ENCODE results near the gene PTPRB. TPM values are rescaled to one million over a fixed set of nuclear protein-coding genes. Genes with fewer than 3 reads are reported as not detected.

The PTPRB gene
- total and polyA plus RNA-seq, 2 donors (not counting 3 experiments of a cell fraction or from before 2014, with no cell fraction given) = 64.1 to 151 TPM

DNA sequence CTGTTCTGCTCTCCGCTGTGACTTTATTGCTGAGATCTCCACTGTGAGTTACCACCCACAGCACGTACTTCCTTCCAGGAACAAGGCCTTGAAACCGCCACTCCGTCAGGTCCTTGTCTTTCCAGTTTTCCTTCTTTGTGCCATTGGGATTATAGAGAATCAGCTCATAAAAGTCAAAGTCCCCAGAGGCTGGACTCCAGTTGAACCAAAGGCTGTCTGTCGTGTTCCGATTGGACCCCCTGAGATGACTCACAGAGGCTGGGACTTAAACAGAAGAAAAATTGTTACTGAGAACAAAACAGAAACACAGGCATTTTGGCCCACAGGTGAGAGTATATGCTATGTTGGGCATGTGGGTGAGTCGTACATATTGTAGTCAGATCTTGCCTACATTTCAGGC lies 76.6 kb downstream of the PTPRB start:
- ChIA-PET POLR2A (no interaction called here), CTCF (interaction anchor here (0.7 to 1.7 kb wide), 3 partner anchors 16 to 681 kb away, joined by 3 to 6 read pairs (median 4); no protein-coding TSS in a partner anchor)
- Histone ChIP-seq H3K27me3 (ENCODE audit: control insufficient read depth in 2 of 2, insufficient read depth in 2 of 2, low read length in 2 of 2) (no peaks in the 10 kb centered on the region), H3K36me3 (ENCODE audit: control insufficient read depth in 2 of 2, extremely low read depth in 1 of 2, insufficient read depth in 2 of 2, low read length in 2 of 2) (peaks cover 57 to 64% of the 10 kb centered on the region in 2 experiments), H3K9ac (replicated peaks; ENCODE audit: extremely low read depth, insufficient read depth, low read length) (no peak overlapping the region), H3K4me2 (ENCODE audit: insufficient read depth, low read length) (no peak overlapping the region), H3K4me3 (replicated peaks in 1 of 3; ENCODE audit: insufficient read depth in 1 of 3, low read depth in 1 of 3, low read length in 3 of 3) (no peak overlapping the region), H3K9me1 (replicated peaks; ENCODE audit: control insufficient read depth, extremely low read depth, insufficient read depth, low read length) (no peaks in the 10 kb centered on the region), H3K79me2 (ENCODE audit: control insufficient read depth, insufficient read depth, low read length) (peaks cover 2% of the 10 kb centered on the region), H2AFZ (ENCODE audit: low read depth, low read length) (no peak overlapping the region), H3K4me1 (ENCODE audit: control insufficient read depth, extremely low read depth, insufficient read depth, low read length) (no peaks in the 10 kb centered on the region), H3K27ac (ENCODE audit: insufficient read depth, low read depth, low read length) (no peak overlapping the region), H3K9me3 (replicated peaks; ENCODE audit: control insufficient read depth, insufficient read depth, low read length) (no peaks in the 10 kb centered on the region), H4K20me1 (replicated peaks; ENCODE audit: control insufficient read depth, extremely low read depth, insufficient read depth, low read length) (no peaks in the 10 kb centered on the region)
- FAIRE-seq (no peak), DNase-seq (ENCODE audit: low read depth, low spot score) (no peak)
- intact Hi-C loops (cut with micrococcal nuclease) = no loop called here
- BruUV-seq (replicated peaks) = no TSS peak
- TF ChIP-seq, protein P1, sequence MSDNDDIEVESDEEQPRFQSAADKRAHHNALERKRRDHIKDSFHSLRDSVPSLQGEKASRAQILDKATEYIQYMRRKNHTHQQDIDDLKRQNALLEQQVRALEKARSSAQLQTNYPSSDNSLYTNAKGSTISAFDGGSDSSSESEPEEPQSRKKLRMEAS (IDR thresholded peaks at IDR 0.05; ENCODE audit: insufficient read depth, insufficient read length) = no peak
- no peak for TF ChIP-seq JUN (IDR thresholded peaks at IDR 0.05; ENCODE audit: borderline replicate concordance, insufficient read depth, insufficient read length, low read depth)
- TF ChIP-seq EZH2 (IDR thresholded peaks at IDR 0.05; ENCODE audit: borderline replicate concordance, low read depth, low read length, severe bottlenecking) = no peak
- dilution Hi-C loops (cut with MboI; ENCODE audit: extremely low pct_ligation_motif_present, low sequenced_read_pairs) = no loop called here

DNA sequence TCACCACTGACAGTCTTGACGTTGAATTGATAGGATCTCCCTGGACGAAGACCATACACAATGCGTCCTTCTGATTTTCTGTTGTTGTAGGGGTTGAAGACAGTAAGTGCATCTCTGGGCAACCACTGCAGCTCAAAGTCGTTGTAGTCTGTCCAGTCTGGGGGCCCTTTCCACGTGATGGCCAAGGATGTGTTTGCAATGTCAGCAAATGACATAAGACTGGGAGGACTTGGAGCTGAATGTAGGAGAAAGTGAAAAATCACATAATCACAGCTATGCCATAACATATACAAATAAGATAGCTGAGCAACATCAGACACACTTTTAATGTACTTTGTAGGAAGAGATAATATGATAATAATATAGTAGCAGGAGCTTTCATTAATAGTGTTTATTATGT lies 77.8 kb downstream of the PTPRB start:
- dilution Hi-C loops (cut with MboI; ENCODE audit: extremely low pct_ligation_motif_present, low sequenced_read_pairs) = no loop called here
- no peak overlapping the region for H3K9ac ChIP-seq (replicated peaks; ENCODE audit: extremely low read depth, insufficient read depth, low read length)
- ChIA-PET CTCF (interaction anchor here (1.1 to 1.7 kb wide), 2 partner anchors 17 to 20 kb away, joined by 4 to 6 read pairs; no protein-coding TSS in a partner anchor), POLR2A (interaction anchor here (0.7 kb wide), 1 partner anchor 680 kb away, joined by 3 read pairs; no protein-coding TSS in a partner anchor)
- peaks cover 2% of the 10 kb centered on the region for H3K79me2 ChIP-seq (ENCODE audit: control insufficient read depth, insufficient read depth, low read length)
- no peak overlapping the region for H2AFZ ChIP-seq (ENCODE audit: low read depth, low read length)
- no peak for DNase-seq (ENCODE audit: low read depth, low spot score)
- H3K27ac ChIP-seq (ENCODE audit: insufficient read depth, low read depth, low read length) = no peak overlapping the region
- no peaks in the 10 kb centered on the region for H3K4me1 ChIP-seq (ENCODE audit: control insufficient read depth, extremely low read depth, insufficient read depth, low read length)
- H3K4me3 ChIP-seq (replicated peaks in 1 of 3; ENCODE audit: insufficient read depth in 1 of 3, low read depth in 1 of 3, low read length in 3 of 3) = no peak overlapping the region
- no peak overlapping the region for H3K4me2 ChIP-seq (ENCODE audit: insufficient read depth, low read length)
- no peaks in the 10 kb centered on the region for H3K9me3 ChIP-seq (replicated peaks; ENCODE audit: control insufficient read depth, insufficient read depth, low read length)
- no peaks in the 10 kb centered on the region for H3K9me1 ChIP-seq (replicated peaks; ENCODE audit: control insufficient read depth, extremely low read depth, insufficient read depth, low read length)
- intact Hi-C loops (cut with micrococcal nuclease) = no loop called here
- no TSS peak for BruUV-seq (replicated peaks)
- TF ChIP-seq FOS (IDR thresholded peaks at IDR 0.05; ENCODE audit: borderline replicate concordance, insufficient read depth, low read length) = no peak
- TF ChIP-seq JUN (IDR thresholded peaks at IDR 0.05; ENCODE audit: borderline replicate concordance, insufficient read depth, insufficient read length, low read depth) = no peak
- no peaks in the 10 kb centered on the region for H4K20me1 ChIP-seq (replicated peaks; ENCODE audit: control insufficient read depth, extremely low read depth, insufficient read depth, low read length)
- H3K27me3 ChIP-seq (ENCODE audit: control insufficient read depth in 2 of 2, insufficient read depth in 2 of 2, low read length in 2 of 2) = no peaks in the 10 kb centered on the region
- peaks cover 61 to 72% of the 10 kb centered on the region in 2 experiments for H3K36me3 ChIP-seq (ENCODE audit: control insufficient read depth in 2 of 2, extremely low read depth in 1 of 2, insufficient read depth in 2 of 2, low read length in 2 of 2)
- peak; percentile 42 for FAIRE-seq
